K562 treated with DMSO at 1 percent for 48 hours (cell line): ENCODE measurements around the gene TBC1D17. TPM values are rescaled to one million over a fixed set of nuclear protein-coding genes. Genes with fewer than 3 reads are reported as not detected.

ENCODE experiments used
- total RNA-seq: library from RNA; unstranded; fragments of 300-600 nt; gene quantifications from 2 replicates; pipeline ENCODE4 v1.2.3, GENCODE V29; 2022; ENCODE audit warnings: low replicate concordance; ENCODE audit errors: extremely low read depth

The TBC1D17 gene
- not detected in 2 replicates for total RNA-seq

GRCh38 chr19:49877020-49877878 lies at the start of gene TBC1D17, which contains the start of gene AKT1S1:
Gene TBC1D17 (plus strand): TSS chr19:49877702. CDS start chr19:49877724, 22 bp downstream.
Gene AKT1S1 (minus strand): TSS chr19:49877355. CDS start chr19:49873295, 4,060 bp downstream.

DNA sequence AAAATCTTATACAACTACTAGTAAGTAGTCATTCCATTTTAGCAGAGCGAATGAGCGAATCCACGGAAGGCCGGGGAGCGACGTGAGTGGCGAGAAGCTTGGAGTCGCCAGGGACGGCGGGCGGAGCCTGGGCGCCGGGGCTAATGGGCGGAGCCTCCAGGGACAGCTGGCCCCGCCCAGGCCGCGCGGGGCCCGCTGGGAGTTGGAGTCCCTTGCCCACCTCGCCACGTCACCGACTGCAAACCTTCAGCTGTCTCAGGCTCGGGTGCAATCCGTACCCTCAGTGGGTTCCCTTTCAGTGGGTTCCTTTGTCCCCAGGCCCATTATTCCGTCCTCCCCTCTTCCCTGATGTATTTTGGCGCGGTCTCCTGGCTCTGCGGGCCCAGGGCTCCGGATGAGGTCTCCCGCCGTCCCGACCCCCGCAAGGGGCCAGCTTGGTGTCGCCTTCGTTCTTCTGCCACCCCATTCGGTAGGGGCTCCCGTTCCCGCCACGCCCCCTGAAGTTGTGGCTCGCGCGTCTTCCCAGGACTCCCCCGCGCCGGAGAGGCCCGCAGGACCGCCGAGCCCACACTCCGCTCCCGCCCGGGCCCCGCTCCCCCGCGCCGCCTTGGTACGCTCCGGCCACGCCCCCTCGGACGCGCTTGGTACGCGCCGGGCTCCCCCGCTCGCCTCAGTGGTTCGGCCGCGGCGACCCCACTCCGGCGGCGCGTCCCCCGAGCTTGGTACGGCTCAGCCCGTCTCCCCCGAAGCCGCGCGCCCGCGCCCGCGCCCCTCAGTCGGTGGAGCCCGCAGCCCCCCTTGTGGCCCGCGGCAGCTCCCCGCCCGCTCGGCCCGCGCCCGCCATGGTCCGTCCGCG lies 26.8 kb upstream of the TBC1D17 start, which contains the start of gene PTOV1:
Gene PTOV1 (plus strand): TSS at position 673 of the 856 bp plus-strand sequence.

DNA sequence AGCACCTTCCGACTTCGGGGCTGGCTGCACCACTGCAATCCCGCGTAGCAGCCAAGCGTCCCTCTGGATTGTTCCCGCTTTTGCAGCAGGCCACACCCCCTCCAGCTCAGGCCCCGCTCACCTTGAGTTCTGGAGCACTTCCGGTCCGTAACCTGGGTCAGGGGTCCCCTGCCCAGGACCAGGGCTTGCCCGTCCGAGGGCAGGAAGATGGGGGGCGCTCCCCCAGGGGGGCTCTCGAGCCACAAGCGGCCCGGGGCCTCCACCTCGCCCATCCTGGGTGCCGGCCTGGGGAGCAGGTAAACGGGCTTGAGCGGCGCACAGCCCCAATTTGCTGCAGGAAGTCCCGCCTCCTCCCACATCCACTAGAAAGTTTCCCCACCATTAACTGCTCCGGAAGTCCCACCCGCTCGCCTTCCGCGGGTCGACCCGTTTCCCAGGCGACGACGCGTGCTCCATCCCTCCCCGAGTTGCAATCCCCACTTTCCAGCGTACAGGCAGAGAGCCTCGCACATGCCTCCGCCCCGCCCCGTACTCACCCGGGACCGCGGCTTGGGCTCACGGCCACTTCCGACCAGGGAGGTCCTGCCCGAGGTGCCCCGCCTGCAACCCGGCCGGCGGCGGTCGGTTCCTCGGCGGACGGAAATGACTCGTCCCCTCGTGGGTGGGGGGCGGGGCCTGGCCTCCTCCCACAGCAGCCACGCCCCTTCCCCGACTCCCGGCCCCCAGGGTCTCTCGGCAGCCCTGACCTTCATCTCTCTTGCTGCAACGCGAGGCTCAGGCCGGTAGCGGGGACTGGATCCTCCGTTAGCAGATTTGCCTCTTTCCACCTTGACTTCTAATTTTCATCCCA lies 10.3 kb upstream of the TBC1D17 start, which contains the start of gene PNKP:
Gene PNKP (minus strand): TSS at position 644 of the 850 bp plus-strand sequence. CDS start 372 bp downstream, at position 272.

DNA sequence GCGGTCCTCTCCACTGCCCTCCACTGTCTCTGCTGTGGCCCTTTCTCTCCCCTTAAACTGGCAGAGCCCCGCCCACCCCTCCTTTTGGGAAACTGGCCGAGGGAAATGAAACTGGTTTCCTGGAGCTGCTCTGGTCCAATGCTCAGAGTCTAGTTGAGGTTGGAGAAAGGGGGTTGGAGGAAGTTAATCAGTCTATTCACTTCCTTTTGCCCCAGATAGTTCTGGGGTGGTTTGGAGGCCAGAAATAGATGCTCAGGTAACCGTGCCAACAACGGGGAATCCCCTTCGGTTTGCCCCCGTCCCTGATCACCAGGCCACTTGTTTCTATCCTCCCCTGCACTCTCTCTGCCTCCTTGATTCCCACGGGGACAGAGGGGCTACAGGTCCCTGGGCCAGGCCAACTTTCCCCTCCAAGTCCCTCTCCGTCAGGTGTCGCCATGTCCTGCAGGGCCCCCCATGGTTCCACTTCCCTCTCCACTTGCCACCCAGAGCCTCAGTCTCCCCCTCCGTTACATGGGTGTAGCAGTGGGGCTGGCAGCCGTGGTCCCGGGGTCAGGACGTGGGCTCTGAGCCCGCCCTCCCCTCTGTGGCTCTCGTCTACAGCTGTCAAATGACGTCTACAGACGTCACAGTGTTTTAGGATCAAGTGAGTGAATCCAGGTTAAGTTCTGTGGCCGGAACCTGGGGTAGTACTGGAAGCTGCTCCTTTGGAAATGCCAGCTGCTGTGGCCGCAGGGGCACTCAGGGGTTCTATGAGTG lies 19.5 kb downstream of the TBC1D17 start, which contains the start of gene IL4I1:
Gene IL4I1 (minus strand): TSS at position 25 of the 759 bp plus-strand sequence. CDS start 727 bp downstream, outside the sequence.

GRCh38 chr19:49929121-49929610 lies 51.7 kb downstream of the TBC1D17 start, which contains the start of the genes ATF5 and NUP62:
Gene ATF5 (plus strand): TSS chr19:49929205. CDS start chr19:49930851, 1,646 bp downstream.
Gene NUP62 (minus strand): TSS chr19:49929504. CDS start chr19:49909807, 19,697 bp downstream.

Other genes starting within 250 kb of the TBC1D17 start
- not detected in 2 replicates for gene RRAS, start 237.6 kb upstream of the TBC1D17 start, total RNA-seq
- not detected in 2 replicates for gene SCAF1, start 235.5 kb upstream of the TBC1D17 start, total RNA-seq
- gene IRF3, start 211.8 kb upstream of the TBC1D17 start, total RNA-seq = not detected in 2 replicates
- not detected in 2 replicates for gene BCL2L12, start 211.8 kb upstream of the TBC1D17 start, total RNA-seq
- gene PRMT1, start 200.4 kb upstream of the TBC1D17 start, total RNA-seq = not detected in 2 replicates
- not detected in 2 replicates for gene ADM5, start 188.1 kb upstream of the TBC1D17 start, total RNA-seq
- not detected in 2 replicates for gene CPT1C, start 186.6 kb upstream of the TBC1D17 start, total RNA-seq
- not detected in 2 replicates for gene TSKS, start 114.4 kb upstream of the TBC1D17 start, total RNA-seq
- gene AP2A1, start 110.7 kb upstream of the TBC1D17 start, total RNA-seq = 113 TPM in 1 of 2 replicates, not detected in the other
- gene FUZ, start 64.4 kb upstream of the TBC1D17 start, total RNA-seq = not detected in 2 replicates
- gene MED25, start 59.4 kb upstream of the TBC1D17 start, total RNA-seq = not detected in 2 replicates
- not detected in 2 replicates for gene PTOV1, start 26.5 kb upstream of the TBC1D17 start, total RNA-seq
- gene PNKP, start 10.1 kb upstream of the TBC1D17 start, total RNA-seq = not detected in 2 replicates
- gene AKT1S1, start 347 bp upstream of the TBC1D17 start, total RNA-seq = not detected in 2 replicates
- gene IL4I1, start 19.2 kb downstream of the TBC1D17 start, total RNA-seq = not detected in 2 replicates
- gene ATF5, start 51.5 kb downstream of the TBC1D17 start, total RNA-seq = 1,304 TPM in 1 of 2 replicates, not detected in the other
- gene NUP62, start 51.8 kb downstream of the TBC1D17 start, total RNA-seq = not detected in 2 replicates
- gene SIGLEC11, start 83.5 kb downstream of the TBC1D17 start, total RNA-seq = not detected in 2 replicates
- gene VRK3, start 147.7 kb downstream of the TBC1D17 start, total RNA-seq = not detected in 2 replicates
- not detected in 2 replicates for gene ZNF473, start 148.3 kb downstream of the TBC1D17 start, total RNA-seq